RPMI7951 (cell line): ENCODE measurements around the gene NADK. TPM values are rescaled to one million over a fixed set of nuclear protein-coding genes. Genes with fewer than 3 reads are reported as not detected.
A peak's percentile ranks its signal among the peaks of the same experiment; 100 is the strongest.
"Not testable (repeated sequence)": the region's sequence is repeated elsewhere in the genome, so short reads cannot be mapped to it uniquely, and the experiment has no call there.

Experiments
- DNase-seq: peaks from one replicate; pipeline ENCODE4 v3.0.0-alpha.2; 2012; ENCODE audit warnings: low read depth
- total RNA-seq: library from RNA; depleted of rRNA; stranded (reverse); fragments of >200 nt; shearing (Covaris generic); gene quantifications from 2 replicates; pipeline ENCODE4 v1.2.3, GENCODE V29; 2014

NADK gene
- total RNA-seq, 1 experiment from 2014 or later = 24.0 TPM

DNA sequence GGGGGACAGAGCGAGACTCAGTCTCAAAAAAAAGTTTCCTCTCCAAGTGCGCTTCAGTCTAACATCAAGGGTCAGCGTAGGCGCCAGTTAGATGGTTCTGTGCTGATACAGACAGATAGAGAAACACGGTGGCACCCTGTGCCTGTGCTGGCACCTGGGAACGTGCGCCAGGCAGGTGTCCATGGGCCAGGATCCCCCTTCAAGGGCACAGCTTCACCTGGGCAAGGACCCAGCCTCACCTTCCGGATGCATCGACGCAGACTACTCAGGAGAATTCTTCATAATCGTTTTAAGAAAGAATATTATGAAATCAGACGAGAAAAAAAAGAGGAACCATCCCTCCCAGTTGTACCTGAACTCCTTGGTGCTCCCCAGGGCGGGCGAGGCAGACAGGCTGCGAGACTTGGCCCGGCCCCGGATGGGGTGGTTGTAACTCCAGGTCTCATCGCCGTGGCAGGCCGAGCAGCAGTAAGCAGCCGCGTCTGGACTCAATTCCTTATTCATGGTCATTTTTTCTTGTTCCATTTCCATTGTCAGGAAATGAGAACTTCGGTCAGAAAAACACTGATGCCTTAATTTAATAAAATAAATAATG is 13.3 kb downstream of the NADK start:
- DNase-seq = no peak

GRCh38 chr1:1763657-1764621 is 14.3 kb downstream of the NADK start:
- peak; percentile 97 for DNase-seq

GRCh38 chr1:1761504-1762376 is 16.5 kb downstream of the NADK start:
- no peak for DNase-seq

GRCh38 chr1:1760715-1761114 is 17.6 kb downstream of the NADK start:
- no peak for DNase-seq

DNA sequence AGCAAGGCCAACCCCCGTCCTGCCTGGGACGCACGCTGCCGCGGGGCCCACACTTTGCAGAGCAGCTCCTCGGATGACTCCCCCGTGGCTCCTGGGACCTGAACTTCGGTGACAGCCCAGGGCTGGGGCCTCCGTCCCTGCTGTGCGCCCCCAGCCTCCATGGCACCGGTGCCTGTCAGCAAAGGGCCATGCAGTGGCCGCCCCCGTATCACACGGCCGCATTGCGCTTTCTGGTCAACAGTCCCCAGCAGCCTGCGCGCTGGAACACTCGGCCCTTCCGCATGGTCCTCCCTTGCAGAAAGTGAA is 18.0 kb downstream of the NADK start:
- DNase-seq = no peak

DNA sequence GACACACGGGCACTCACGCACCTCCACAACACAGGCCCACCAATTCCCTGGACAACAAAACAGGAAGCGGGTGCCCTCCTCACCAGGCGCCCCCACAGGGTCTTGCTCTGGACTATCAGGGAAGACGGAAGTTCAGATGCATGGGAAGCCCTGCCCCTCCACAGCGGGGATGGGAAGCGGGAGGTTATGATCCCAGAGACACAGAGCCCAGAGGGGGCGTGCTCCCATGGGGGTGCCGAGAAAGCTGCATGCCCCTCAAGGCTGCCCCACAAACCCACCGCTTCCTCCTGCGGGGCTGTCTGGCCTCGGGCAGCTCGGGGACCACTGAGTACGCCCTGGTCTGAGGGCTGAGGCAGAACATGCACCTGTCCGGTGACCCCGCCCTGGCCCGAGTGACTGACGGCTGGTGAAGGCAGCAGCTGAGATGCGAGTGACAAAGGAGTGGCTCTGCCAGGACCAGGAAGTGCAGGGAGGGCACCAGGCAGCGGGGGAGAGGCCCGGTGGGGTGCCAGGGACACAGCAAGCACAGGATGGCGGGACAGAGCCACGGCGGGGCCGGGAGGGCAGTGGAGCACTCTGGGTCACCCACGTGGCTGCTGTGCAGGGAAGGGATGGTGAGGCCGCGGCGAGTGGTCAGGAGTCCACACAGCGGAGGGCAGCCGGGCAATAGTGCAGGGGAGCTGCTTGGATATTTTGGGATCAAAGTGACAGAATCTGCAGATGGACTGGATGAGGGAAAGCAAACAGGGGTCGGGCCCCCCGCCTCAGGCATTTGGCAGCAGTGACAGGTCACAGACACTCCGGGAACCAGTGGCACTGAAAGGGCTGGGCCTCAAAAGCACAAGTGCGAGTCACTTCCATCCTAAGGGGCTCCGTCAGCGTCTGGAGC is 18.6 kb downstream of the NADK start:
- DNase-seq = no peak

DNA sequence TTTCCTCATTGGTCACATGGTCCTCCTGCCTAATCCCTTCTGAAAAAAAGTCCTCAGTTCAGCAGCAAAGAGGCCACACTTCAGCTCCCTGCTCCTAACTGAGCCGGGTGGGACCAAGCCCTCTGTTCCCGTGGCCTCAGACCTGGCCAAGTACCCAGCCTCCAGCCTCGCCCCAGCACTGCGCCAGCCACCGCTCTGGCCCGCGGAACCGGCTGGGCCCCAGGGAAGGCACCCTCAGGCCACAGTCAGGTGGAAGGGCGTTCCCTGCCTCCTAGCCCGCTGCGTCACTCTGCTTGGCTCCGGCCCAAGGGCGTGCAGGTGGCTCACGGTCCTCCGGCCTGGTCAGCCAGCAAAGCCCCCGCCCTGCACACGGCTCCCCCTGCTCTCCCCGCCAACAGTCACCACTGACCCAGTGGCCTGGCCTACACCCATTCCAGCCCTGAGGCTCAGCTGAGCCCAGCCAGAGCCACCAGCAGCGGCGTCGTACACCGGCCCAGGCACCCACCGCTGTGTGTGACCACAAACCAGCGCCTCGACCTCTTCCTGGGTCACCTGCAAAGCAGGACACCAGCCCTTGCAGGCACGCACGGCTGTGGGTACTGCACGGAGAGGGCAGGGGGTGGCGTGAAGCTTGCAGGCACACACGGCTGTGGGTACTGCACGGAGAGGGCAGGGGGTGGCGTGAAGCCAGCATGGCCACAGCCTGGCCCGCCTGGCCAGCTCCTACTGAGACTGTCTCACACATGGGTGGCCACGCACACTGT is 19.4 kb downstream of the NADK start:
- DNase-seq = no peak

GRCh38 chr1:1758059-1758621 is 20.1 kb downstream of the NADK start:
- no peak for DNase-seq

DNA sequence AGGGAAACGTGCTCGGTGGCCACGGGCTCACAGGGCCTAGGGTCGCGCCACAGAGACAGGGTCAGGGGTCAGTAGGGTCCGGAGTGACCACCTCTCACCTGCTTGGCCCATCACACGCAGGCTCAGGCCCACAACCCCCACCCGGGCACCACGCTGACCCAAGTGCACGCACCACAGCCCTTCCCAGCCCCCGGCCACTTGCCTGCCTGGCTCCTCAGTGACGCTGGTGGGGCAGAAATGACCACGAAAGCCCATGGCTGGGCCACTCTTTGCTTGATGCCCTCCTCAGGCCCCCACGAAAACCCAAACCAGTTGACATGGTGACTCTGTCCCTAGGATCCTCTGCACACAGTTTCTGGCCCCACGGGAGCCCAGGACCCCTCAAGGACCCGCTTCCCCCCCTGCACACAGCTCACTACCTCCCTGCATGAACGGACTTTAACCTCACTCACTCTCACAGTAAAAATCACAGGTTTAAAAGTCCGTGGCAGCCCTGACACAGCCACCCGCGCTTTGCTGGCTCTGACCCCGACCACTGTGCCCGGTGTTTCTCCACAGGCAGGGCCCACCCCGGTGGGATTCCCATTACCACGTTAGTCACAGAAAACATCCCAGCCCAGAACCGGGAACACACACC is 20.7 kb downstream of the NADK start:
- no peak for DNase-seq

- DNase-seq = no peak
Measured at GRCh38 chr1:1756661-1757421, 21.4 kb downstream of the NADK start.

DNA sequence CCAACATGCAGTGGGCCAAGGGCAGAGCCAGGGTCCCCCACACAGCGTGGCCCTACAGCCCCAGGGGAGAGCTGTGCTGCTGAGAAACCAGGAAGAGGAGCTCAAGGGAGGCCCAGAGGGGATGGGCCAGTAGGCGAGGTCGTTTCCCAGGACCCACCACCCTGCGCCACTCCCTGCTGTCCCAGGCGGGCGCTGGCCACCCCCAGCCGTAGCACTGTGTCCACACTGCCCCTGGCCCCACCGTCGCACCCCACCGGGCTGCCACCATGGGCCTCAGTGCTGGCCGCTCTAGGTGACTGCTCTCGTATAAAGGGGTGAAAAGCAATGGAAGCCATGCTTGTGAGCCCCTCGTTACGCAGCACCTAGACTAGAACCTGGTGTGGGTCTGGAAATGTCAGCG is 22.4 kb downstream of the NADK start:
- DNase-seq = no peak

DNA sequence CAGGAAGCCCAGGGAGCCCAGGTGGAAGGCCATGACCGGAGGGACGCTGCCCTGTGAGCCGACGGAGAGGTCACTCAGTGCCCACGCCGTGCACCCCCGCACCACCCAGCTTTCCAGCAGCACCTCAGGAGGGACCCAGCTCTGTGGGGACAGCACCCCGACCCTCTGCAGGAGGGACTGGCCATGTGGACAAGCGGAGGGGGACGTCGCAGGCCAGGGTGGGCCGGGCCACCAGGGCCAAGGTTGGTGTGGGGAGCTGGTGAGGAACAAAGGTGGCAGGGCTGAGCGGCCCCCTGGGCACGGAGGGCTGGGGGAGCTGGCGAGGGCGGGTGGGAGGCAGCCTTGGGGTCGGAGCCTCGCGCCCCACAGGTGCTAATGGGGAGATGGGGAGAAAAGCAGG is 22.8 kb downstream of the NADK start:
- DNase-seq = no peak

GRCh38 chr1:1754051-1754815 is 24.0 kb downstream of the NADK start:
- no peak for DNase-seq

DNA sequence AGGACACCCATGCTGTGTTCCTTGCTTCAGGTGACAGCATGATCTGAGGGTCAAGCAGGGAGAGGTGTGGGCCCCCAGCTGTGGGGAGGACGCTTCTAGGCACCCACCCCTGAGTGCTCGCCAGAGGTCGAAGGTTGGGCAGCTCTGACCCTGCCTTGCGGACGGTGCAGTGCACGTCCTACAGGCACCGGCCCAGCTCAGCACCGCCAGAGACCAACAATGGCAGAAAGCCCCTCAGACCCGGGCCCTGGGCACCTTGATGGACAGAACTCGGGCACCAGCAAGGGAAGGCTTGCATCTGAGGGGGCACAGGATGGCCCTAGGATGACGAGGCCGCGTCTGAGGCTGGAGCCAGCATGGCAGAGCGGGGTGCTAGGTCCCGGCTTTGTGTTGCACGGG is 24.7 kb downstream of the NADK start:
- DNase-seq = no peak

DNA sequence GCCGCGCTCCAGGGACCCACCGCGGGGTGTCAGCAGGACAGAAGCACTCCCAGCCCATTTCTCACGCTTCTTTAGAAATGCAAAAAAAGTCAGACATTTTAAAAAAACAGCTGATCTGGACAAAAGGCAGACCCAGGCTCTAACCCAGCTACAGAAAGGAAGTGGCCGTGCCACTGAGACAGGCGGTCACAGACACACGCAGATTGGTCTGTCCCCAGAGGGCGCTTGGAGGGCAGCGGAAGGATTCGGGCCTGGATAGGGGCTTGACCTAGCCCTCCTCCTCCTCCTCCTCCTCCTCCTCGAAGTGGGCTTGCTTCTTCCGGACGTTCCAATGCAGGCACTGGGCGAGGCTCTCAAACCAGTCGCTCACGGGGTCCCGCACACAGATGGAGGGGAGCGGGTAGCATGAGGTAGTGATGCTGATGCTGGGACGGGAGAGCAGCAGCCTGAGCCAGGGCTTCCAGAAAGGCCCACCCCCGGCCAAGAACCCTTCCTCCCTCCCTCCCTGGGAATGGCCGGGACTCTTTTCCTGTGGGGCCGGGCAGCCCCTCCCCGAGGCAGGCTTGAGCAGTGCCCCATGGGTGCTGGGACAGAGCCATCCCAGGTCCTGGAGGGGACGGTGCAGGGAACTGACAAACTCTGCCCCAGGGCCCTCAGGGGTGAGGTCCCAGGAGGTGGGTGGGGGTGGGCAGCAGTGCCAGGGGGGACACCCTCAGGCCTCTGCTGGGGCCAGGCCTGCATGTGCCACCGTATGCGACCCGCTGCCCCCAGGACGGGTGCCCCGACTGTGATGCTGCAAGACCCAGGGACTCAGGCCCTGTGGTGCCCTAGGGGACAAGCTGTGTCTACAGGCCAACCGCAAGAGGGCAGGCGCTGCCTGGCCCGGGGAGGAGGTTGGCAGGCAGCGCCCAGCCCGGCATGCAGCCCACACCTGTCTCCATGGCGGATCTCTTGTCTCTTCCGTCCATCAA is 25.3 kb downstream of the NADK start:
- DNase-seq = no peak

GRCh38 chr1:1752190-1752589 is 26.1 kb downstream of the NADK start:
- no peak for DNase-seq

GRCh38 chr1:1749941-1750340 is 28.3 kb downstream of the NADK start:
- not testable (repeated sequence) for DNase-seq
